Activated CD4-positive, alpha-beta T cell treated with anti-CD3 and anti-CD28 coated beads for 36 hours (primary cell): Measurements from ENCODE around the gene FBXO33. TPM values are rescaled to one million over a fixed set of nuclear protein-coding genes. Genes with fewer than 3 reads are reported as not detected.
"Not testable (repeated sequence)": the region's sequence is repeated elsewhere in the genome, so short reads cannot be mapped to it uniquely, and the experiment has no call there.

Experiments
- ATAC-seq: fragments of 200-7000 bp; cut with Tn5 transposase; one replicate; pipeline ENCODE4 v1.10.0; 2021; ENCODE audit warnings: mild to moderate bottlenecking, moderate library complexity
- CTCF ChIA-PET: fragments of 350-600 bp; sonication (Branson Sonifier 250); formaldehyde crosslinking; loops from one replicate; lab custom pipeline; 2021; ENCODE audit warnings: antibody characterized with exemption; lab: Charles Lee
- POLR2A ChIA-PET: fragments of 350-600 bp; sonication (Branson Sonifier 250); formaldehyde crosslinking; loops from one replicate; lab custom pipeline; 2021; ENCODE audit warnings: antibody characterized with exemption, inconsistent platforms; lab: Charles Lee
- DNase-seq: peaks from one replicate; pipeline ENCODE4 v3.0.0-alpha.2; 2020
- H3K27ac Mint-ChIP-seq: one replicate; pipeline ENCODE4 v1.8.0; 2021; ENCODE audit warnings: mixed read lengths
- H3K27me3 Mint-ChIP-seq: one replicate; pipeline ENCODE4 v1.8.0; 2021; ENCODE audit warnings: mixed read lengths
- H3K36me3 Mint-ChIP-seq: one replicate; pipeline ENCODE4 v1.8.0; 2021; ENCODE audit warnings: low read depth, mixed read lengths
- H3K4me1 Mint-ChIP-seq: one replicate; pipeline ENCODE4 v1.8.0; 2021; ENCODE audit warnings: mixed read lengths
- H3K4me3 Mint-ChIP-seq: one replicate; pipeline ENCODE4 v1.8.0; 2021; ENCODE audit warnings: mild to moderate bottlenecking, moderate library complexity, mixed read lengths
- H3K9me3 Mint-ChIP-seq: one replicate; pipeline ENCODE4 v1.8.0; 2021; ENCODE audit warnings: low read depth, mixed read lengths
- intact Hi-C, 2 experiments: fragments of 100-400 bp; cut with DNase I in 1 of 2; cut with micrococcal nuclease in 1 of 2; formaldehyde crosslinking; loops; one replicate each; pipeline versions ENCODE4 v1.14.2 to v1.15.1; 2022 to 2024; cut with DNase I, micrococcal nuclease
- total RNA-seq, 2 experiments: library from RNA; stranded (reverse); gene quantifications; one replicate each; pipeline ENCODE4 v1.2.3, GENCODE V29; 2021

FBXO33 gene
- total RNA-seq, 2 experiments from 2014 or later = 12.5 to 14.0 TPM

DNA sequence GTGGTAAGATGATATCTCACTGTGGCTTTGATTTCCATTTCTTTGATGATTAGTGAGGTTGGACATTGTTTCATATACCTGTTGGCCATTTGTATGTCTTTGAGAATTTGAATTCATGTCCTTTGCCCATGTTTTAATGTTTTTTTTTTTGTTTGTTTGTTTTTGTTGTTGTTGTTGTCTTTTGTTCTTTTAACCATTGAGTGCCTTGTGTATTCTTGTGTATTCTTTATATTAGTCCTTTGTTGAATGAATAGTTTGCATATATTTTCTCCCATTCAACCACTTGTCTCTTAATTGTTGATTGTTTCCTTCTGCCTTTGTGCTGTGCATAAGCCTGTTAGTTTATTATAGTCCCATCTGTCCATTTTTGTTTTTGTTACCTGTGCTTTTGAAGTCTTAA, 71.9 kb downstream of the FBXO33 start:
- intact Hi-C loops = no loop called here
- H3K4me3 Mint-ChIP-seq = no peak overlapping the region
- no peak overlapping the region for H3K27ac Mint-ChIP-seq
- peaks cover 71% of the 10 kb centered on the region for H3K36me3 Mint-ChIP-seq
- no peaks in the 10 kb centered on the region for H3K4me1 Mint-ChIP-seq
- POLR2A ChIA-PET = no interaction called here
- H3K27me3 Mint-ChIP-seq = no peaks in the 10 kb centered on the region
- ATAC-seq (no peak), DNase-seq (no peak)
- peaks cover 12% of the 10 kb centered on the region for H3K9me3 Mint-ChIP-seq
- CTCF ChIA-PET = no interaction called here

DNA sequence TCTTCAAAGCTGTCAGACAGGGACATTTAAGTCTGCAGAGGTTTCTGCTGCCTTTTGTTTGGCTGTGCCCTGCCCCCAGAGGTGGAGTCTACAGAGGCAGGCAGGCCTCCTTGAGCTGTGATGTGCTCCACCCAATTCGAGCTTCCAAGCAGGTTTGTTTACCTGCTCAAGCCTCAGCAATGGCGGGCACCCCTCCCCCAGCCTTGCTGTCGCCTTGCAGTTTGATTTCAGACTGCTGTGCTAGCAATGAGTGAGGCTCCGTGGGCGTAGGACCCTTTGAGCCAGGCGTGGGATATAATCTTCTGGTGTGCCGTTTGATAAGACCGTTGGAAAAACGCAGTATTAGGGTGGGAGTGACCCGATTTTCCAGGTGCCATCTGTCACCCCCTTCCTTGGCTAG, 73.2 kb downstream of the FBXO33 start:
- H3K4me1 Mint-ChIP-seq, H3K27ac Mint-ChIP-seq, H3K27me3 Mint-ChIP-seq, ATAC-seq, H3K9me3 Mint-ChIP-seq, H3K4me3 Mint-ChIP-seq, intact Hi-C loops, DNase-seq, POLR2A ChIA-PET: not testable (repeated sequence)
- peaks cover 64% of the 10 kb centered on the region for H3K36me3 Mint-ChIP-seq
- CTCF ChIA-PET = interaction anchor here (0.9 kb wide), 1 partner anchor 17 kb away, joined by 3 read pairs; no protein-coding TSS in a partner anchor

GRCh38 chr14:39351708-39352107, 80.5 kb downstream of the FBXO33 start:
- Mint-ChIP-seq H3K36me3 (peaks cover 44% of the 10 kb centered on the region), H3K4me3 (no peak overlapping the region), H3K27me3 (no peaks in the 10 kb centered on the region), H3K27ac (no peak overlapping the region), H3K9me3 (peaks cover 6% of the 10 kb centered on the region), H3K4me1 (peaks cover 6% of the 10 kb centered on the region)
- CTCF ChIA-PET = no interaction called here
- intact Hi-C loops = no loop called here
- POLR2A ChIA-PET = no interaction called here
- DNase-seq (no peak), ATAC-seq (no peak)

GRCh38 chr14:39350866-39351265, 81.4 kb downstream of the FBXO33 start:
- Mint-ChIP-seq H3K4me3 (no peak overlapping the region), H3K4me1 (peaks cover 6% of the 10 kb centered on the region), H3K27ac (peak overlapping the region; percentile 15), H3K27me3 (no peaks in the 10 kb centered on the region), H3K9me3 (peaks cover 6% of the 10 kb centered on the region), H3K36me3 (peaks cover 39% of the 10 kb centered on the region)
- intact Hi-C loops = no loop called here
- ATAC-seq (no peak), DNase-seq (no peak)
- ChIA-PET POLR2A (no interaction called here), CTCF (no interaction called here)

Other genes with a start within 250 kb of the FBXO33 start
- 10 to 100 TPM; 18.2 to 22.2 TPM for gene MIA2, start 198.5 kb downstream of the FBXO33 start, total RNA-seq